ENCODE data around the gene AQP11.

AQP11 gene

DNA sequence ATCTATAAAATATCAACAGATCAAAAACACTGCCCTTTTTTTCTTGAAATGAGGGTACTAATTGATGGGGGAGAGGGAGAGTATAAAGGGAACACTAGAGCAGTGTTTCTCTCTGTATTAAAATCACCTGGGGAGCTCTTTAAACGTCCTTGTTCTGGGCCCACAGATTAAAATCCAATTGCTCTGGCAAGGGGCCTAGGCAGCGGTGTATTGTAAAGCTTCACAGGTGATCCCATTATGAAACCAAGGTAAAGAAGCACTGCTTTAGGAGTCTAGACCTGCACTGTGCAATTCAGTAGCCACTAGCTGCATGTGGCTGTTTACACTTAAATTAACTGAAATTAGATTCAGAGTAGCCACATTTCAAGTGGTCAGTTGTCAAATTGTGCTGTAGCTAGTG lies 3.0 kb downstream of the AQP11 start:
- TF ChIP-seq, protein P1, sequence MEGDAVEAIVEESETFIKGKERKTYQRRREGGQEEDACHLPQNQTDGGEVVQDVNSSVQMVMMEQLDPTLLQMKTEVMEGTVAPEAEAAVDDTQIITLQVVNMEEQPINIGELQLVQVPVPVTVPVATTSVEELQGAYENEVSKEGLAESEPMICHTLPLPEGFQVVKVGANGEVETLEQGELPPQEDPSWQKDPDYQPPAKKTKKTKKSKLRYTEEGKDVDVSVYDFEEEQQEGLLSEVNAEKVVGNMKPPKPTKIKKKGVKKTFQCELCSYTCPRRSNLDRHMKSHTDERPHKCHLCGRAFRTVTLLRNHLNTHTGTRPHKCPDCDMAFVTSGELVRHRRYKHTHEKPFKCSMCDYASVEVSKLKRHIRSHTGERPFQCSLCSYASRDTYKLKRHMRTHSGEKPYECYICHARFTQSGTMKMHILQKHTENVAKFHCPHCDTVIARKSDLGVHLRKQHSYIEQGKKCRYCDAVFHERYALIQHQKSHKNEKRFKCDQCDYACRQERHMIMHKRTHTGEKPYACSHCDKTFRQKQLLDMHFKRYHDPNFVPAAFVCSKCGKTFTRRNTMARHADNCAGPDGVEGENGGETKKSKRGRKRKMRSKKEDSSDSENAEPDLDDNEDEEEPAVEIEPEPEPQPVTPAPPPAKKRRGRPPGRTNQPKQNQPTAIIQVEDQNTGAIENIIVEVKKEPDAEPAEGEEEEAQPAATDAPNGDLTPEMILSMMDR (conservative IDR thresholded peaks at IDR 0.05; ENCODE audit: low read depth): no peak
- ChIA-PET POLR2A (ENCODE audit: low non-redundant PET) (no interaction called here), CTCF (no interaction called here)
- no peak overlapping the region for H3K27ac ChIP-seq
- no peak for DNase-seq (ENCODE audit: low spot score)

- ChIA-PET POLR2A (ENCODE audit: low non-redundant PET) (interaction anchor here (0.5 kb wide), 1 partner anchor 40 kb away, joined by 5 read pairs; no protein-coding TSS in a partner anchor), CTCF (no interaction called here)
- TF ChIP-seq, protein P1 (conservative IDR thresholded peaks at IDR 0.05; ENCODE audit: low read depth): no peak
- DNase-seq (ENCODE audit: low spot score): no peak
- no peak overlapping the region for H3K27ac ChIP-seq
Measured at GRCh38 chr11:77593883-77594282, 4.1 kb downstream of the AQP11 start.

GRCh38 chr11:77596626-77597025 lies 6.9 kb downstream of the AQP11 start:
- ChIA-PET POLR2A (ENCODE audit: low non-redundant PET) (no interaction called here), CTCF (no interaction called here)
- TF ChIP-seq, protein P1 (conservative IDR thresholded peaks at IDR 0.05; ENCODE audit: low read depth): no peak
- H3K27ac ChIP-seq: no peak overlapping the region
- DNase-seq (ENCODE audit: low spot score): no peak

DNA sequence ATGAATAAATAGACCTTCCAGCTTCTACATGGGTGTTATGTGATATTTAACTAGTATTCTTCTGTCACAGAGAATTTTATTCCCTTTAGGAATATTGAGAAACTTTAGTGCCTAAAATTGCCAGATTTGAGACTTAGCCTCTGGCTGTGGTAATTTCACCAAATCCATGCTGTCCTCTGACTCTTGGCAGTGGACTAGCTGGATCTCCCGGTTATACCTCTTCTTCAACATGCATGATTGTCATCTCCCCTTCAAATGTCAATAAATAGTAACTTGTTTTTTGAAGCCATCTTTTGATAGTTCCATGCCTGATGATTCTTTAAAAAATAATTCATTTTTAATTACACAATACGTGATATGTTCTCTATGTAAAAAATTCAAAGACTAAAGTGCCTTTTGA lies 8.4 kb downstream of the AQP11 start:
- CTCF ChIA-PET: interaction anchor here (0.7 kb wide), 1 partner anchor 534 kb away, joined by 3 read pairs; no protein-coding TSS in a partner anchor
- H3K27ac ChIP-seq: no peak overlapping the region
- DNase-seq (ENCODE audit: low spot score): no peak
- POLR2A ChIA-PET (ENCODE audit: low non-redundant PET): no interaction called here
- TF ChIP-seq, protein P1 (conservative IDR thresholded peaks at IDR 0.05; ENCODE audit: low read depth): no peak

- TF ChIP-seq, protein P1 (conservative IDR thresholded peaks at IDR 0.05; ENCODE audit: low read depth): no peak
- CTCF ChIA-PET: interaction anchor here (0.5 kb wide), 1 partner anchor 555 kb away, joined by 3 read pairs; no protein-coding TSS in a partner anchor
- POLR2A ChIA-PET (ENCODE audit: low non-redundant PET): interaction anchor here (0.6 kb wide), 1 partner anchor 123 kb away, joined by 4 read pairs; no protein-coding TSS in a partner anchor
- peak overlapping the region; percentile 59 for H3K27ac ChIP-seq
- DNase-seq (ENCODE audit: low spot score): peak; percentile 64
Measured at GRCh38 chr11:77602381-77603088, 12.8 kb downstream of the AQP11 start.

- no peak overlapping the region for H3K27ac ChIP-seq
- POLR2A ChIA-PET (ENCODE audit: low non-redundant PET): no interaction called here
Measured at GRCh38 chr11:77604281-77604680, 14.5 kb downstream of the AQP11 start.

More at GRCh38 chr11:77604281-77604680, 14.5 kb downstream of the AQP11 start:
- CTCF ChIA-PET: no interaction called here
- TF ChIP-seq, protein P1 (conservative IDR thresholded peaks at IDR 0.05; ENCODE audit: low read depth): no peak
- no peak for DNase-seq (ENCODE audit: low spot score)
